ENCODE results near the gene CST7.

CST7 gene

GRCh38 chr20:25005220-25005619 is 56.2 kb downstream of the CST7 start:
- DNase-seq (ENCODE audit: low spot score), result no peak

GRCh38 chr20:25005661-25006060 is 56.6 kb downstream of the CST7 start:
- no peak for DNase-seq (ENCODE audit: low spot score)

- DNase-seq (ENCODE audit: low spot score), result no peak
Observed at GRCh38 chr20:25006431-25007167, 57.5 kb downstream of the CST7 start.

- no peak for DNase-seq (ENCODE audit: low spot score)
Observed at GRCh38 chr20:25007491-25008305, 58.6 kb downstream of the CST7 start.

- no peak for DNase-seq (ENCODE audit: low spot score)
Observed at GRCh38 chr20:25008388-25009217, 59.5 kb downstream of the CST7 start.

Data from kidney capillary endothelial cell (primary cell).